WTC11 (cell line): ENCODE measurements around the gene GPC5.

ENCODE experiments used
- FOXP1 ChIP-seq: sonication (generic); formaldehyde crosslinking; IDR thresholded peaks from 2 replicates; pipeline ENCODE4 v1.8.0; 2022; ENCODE audit warnings: missing genetic modification reagents, mild to moderate bottlenecking, moderate library complexity, borderline replicate concordance
- NFYB ChIP-seq: sonication (generic); formaldehyde crosslinking; conservative IDR thresholded peaks from 2 replicates; pipeline ENCODE4 v1.8.0; 2022; ENCODE audit warnings: low read depth, missing genetic modification reagents
- TEAD4 ChIP-seq: sonication (generic); formaldehyde crosslinking; IDR thresholded peaks from 2 replicates; pipeline ENCODE4 v1.8.0; 2022; ENCODE audit warnings: mild to moderate bottlenecking, missing genetic modification reagents
- ZNF263 ChIP-seq: sonication (generic); formaldehyde crosslinking; IDR thresholded peaks from 2 replicates; pipeline ENCODE4 v1.8.1; 2022; ENCODE audit warnings: low read depth, mild to moderate bottlenecking, moderate library complexity, missing genetic modification reagents
- TF ChIP-seq, protein P1 (sequence below): fragments of 200-600 bp; IDR thresholded peaks from 2 replicates; pipeline ENCODE4 v1.8.0; 2022; ENCODE audit warnings: antibody characterized with exemption
- TF ChIP-seq, protein P2 (sequence below): sonication (generic); formaldehyde crosslinking; IDR thresholded peaks from 2 replicates; pipeline ENCODE4 v1.8.0; 2023; ENCODE audit warnings: missing genetic modification reagents, mild to moderate bottlenecking, borderline replicate concordance
- TF ChIP-seq, protein P3 (sequence below): sonication (generic); formaldehyde crosslinking; IDR thresholded peaks from 2 replicates; pipeline ENCODE4 v1.8.1; 2022; ENCODE audit warnings: missing genetic modification reagents, borderline replicate concordance

DNA sequence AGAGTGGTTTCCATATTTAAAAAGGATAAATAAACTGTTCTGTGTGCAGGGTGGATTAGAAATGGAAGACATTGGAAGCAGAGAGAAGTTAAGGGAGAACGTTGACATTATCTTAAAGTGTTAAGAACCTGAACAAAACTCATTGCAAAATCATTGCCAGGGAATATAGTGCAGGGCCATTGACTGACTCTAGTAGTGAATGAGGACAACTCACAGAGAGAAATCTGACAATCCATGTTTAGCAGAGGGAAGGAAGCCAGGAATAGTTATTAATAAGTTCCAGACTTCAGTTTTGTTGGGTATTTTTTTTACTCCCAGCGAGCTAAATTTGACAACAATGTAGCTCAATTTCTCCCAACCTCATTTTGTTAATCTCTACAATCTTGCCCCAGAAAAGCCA is 1273.4 kb downstream of the GPC5 start:
- TF ChIP-seq TEAD4 (no peak), ZNF263 (no peak), FOXP1 (CRISPR knock-in tag) (no peak), NFYB (CRISPR knock-in tag) (no peak)
- TF ChIP-seq, protein P1, sequence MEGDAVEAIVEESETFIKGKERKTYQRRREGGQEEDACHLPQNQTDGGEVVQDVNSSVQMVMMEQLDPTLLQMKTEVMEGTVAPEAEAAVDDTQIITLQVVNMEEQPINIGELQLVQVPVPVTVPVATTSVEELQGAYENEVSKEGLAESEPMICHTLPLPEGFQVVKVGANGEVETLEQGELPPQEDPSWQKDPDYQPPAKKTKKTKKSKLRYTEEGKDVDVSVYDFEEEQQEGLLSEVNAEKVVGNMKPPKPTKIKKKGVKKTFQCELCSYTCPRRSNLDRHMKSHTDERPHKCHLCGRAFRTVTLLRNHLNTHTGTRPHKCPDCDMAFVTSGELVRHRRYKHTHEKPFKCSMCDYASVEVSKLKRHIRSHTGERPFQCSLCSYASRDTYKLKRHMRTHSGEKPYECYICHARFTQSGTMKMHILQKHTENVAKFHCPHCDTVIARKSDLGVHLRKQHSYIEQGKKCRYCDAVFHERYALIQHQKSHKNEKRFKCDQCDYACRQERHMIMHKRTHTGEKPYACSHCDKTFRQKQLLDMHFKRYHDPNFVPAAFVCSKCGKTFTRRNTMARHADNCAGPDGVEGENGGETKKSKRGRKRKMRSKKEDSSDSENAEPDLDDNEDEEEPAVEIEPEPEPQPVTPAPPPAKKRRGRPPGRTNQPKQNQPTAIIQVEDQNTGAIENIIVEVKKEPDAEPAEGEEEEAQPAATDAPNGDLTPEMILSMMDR = no peak
- TF ChIP-seq, protein P2, sequence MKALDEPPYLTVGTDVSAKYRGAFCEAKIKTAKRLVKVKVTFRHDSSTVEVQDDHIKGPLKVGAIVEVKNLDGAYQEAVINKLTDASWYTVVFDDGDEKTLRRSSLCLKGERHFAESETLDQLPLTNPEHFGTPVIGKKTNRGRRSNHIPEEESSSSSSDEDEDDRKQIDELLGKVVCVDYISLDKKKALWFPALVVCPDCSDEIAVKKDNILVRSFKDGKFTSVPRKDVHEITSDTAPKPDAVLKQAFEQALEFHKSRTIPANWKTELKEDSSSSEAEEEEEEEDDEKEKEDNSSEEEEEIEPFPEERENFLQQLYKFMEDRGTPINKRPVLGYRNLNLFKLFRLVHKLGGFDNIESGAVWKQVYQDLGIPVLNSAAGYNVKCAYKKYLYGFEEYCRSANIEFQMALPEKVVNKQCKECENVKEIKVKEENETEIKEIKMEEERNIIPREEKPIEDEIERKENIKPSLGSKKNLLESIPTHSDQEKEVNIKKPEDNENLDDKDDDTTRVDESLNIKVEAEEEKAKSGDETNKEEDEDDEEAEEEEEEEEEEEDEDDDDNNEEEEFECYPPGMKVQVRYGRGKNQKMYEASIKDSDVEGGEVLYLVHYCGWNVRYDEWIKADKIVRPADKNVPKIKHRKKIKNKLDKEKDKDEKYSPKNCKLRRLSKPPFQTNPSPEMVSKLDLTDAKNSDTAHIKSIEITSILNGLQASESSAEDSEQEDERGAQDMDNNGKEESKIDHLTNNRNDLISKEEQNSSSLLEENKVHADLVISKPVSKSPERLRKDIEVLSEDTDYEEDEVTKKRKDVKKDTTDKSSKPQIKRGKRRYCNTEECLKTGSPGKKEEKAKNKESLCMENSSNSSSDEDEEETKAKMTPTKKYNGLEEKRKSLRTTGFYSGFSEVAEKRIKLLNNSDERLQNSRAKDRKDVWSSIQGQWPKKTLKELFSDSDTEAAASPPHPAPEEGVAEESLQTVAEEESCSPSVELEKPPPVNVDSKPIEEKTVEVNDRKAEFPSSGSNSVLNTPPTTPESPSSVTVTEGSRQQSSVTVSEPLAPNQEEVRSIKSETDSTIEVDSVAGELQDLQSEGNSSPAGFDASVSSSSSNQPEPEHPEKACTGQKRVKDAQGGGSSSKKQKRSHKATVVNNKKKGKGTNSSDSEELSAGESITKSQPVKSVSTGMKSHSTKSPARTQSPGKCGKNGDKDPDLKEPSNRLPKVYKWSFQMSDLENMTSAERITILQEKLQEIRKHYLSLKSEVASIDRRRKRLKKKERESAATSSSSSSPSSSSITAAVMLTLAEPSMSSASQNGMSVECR (CRISPR knock-in tag) = no peak
- TF ChIP-seq, protein P3, sequence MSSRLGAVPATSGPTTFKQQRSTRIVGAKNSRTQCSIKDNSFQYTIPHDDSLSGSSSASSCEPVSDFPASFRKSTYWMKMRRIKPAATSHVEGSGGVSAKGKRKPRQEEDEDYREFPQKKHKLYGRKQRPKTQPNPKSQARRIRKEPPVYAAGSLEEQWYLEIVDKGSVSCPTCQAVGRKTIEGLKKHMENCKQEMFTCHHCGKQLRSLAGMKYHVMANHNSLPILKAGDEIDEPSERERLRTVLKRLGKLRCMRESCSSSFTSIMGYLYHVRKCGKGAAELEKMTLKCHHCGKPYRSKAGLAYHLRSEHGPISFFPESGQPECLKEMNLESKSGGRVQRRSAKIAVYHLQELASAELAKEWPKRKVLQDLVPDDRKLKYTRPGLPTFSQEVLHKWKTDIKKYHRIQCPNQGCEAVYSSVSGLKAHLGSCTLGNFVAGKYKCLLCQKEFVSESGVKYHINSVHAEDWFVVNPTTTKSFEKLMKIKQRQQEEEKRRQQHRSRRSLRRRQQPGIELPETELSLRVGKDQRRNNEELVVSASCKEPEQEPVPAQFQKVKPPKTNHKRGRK (CRISPR knock-in tag) = no peak
